Fibroblast of skin of abdomen (primary cell): ENCODE measurements around the gene CYGB.
A peak's percentile ranks its signal among the peaks of the same experiment; 100 is the strongest.
"Not testable (repeated sequence)": the region's sequence is repeated elsewhere in the genome, so short reads cannot be mapped to it uniquely, and the experiment has no call there.

Source experiments
- DNase-seq: peaks from one replicate; pipeline ENCODE4 v3.0.0-alpha.2; 2013

The CYGB gene

GRCh38 chr17:76537288-76537577 is 276 bp downstream of the CYGB start:
- no peak for DNase-seq

- no peak for DNase-seq
Observed at GRCh38 chr17:76536511-76537287, 810 bp downstream of the CYGB start.

GRCh38 chr17:76535788-76536510 is 1.6 kb downstream of the CYGB start:
- no peak for DNase-seq

GRCh38 chr17:76534831-76535732 is 2.4 kb downstream of the CYGB start:
- no peak for DNase-seq

GRCh38 chr17:76533640-76534359 is 3.7 kb downstream of the CYGB start:
- not testable (repeated sequence) for DNase-seq

GRCh38 chr17:76532072-76532651 is 5.3 kb downstream of the CYGB start:
- no peak for DNase-seq

- DNase-seq: no peak
Observed at GRCh38 chr17:76531486-76532038, 5.9 kb downstream of the CYGB start.

- no peak for DNase-seq
Observed at GRCh38 chr17:76530811-76531485, 6.6 kb downstream of the CYGB start.

- no peak for DNase-seq
Observed at GRCh38 chr17:76530095-76530723, 7.3 kb downstream of the CYGB start.

- DNase-seq: peak; percentile 73
Observed at GRCh38 chr17:76529224-76530094, 8.1 kb downstream of the CYGB start.

GRCh38 chr17:76528528-76529223 is 8.8 kb downstream of the CYGB start:
- DNase-seq: no peak

- no peak for DNase-seq
Observed at GRCh38 chr17:76528156-76528527, 9.4 kb downstream of the CYGB start.

GRCh38 chr17:76527430-76528111 is 9.9 kb downstream of the CYGB start:
- DNase-seq: peak; percentile 70

GRCh38 chr17:76527016-76527415 is 10.5 kb downstream of the CYGB start:
- DNase-seq: not testable (repeated sequence)

- not testable (repeated sequence) for DNase-seq
Observed at GRCh38 chr17:76525513-76525833, 12.0 kb downstream of the CYGB start.

- no peak for DNase-seq
Observed at GRCh38 chr17:76524598-76525512, 12.7 kb downstream of the CYGB start.
